ENCODE results near the gene HSF2BP. TPM values are rescaled to one million over a fixed set of nuclear protein-coding genes. Genes with fewer than 3 reads are reported as not detected.

The HSF2BP gene
- total and polyA plus RNA-seq, 2 of the 8 experiments (the other 6 are each of a cell fraction or from before 2014, with no cell fraction given): 0.51 to 0.93 TPM

DNA sequence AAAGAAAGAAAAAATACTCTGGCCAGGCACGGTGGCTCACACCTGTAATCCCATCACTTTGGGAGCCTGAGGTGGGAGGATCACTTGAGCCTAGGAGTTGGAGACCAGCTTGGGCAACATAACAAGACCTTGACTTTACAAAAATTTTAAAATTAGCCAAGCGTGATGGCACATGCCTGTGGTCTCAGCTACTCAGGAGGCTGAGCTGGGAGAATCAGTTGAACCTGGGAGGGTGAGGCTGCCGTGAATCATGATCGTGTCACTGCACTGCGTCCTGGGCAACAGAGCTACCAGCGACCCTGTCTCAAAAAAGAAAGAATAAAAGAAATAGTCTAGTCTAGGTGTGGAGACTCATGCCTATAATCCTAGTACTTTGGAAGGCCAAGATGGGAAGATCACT lies 22.4 kb upstream of the HSF2BP start:
- Histone ChIP-seq H3K23ac (ENCODE audit: insufficient read length) (no peak overlapping the region), H3K56ac (replicated peaks; ENCODE audit: insufficient read length, low read depth, low read length) (no peak overlapping the region), H3K4me2 (ENCODE audit: insufficient read depth in 1 of 2, low read depth in 2 of 2, low read length in 2 of 2) (no peak overlapping the region), H2BK20ac (ENCODE audit: low read length) (no peak overlapping the region), H3K14ac (ENCODE audit: insufficient read length) (no peak overlapping the region), H3K4me3 (ENCODE audit: extremely low read depth in 1 of 4, insufficient read depth in 2 of 4, low read depth in 3 of 4, low read length in 4 of 4) (no peak overlapping the region), H4K5ac (ENCODE audit: insufficient read length, low read depth, low read length) (no peak overlapping the region), H3K79me2 (ENCODE audit: control insufficient read depth in 1 of 2, insufficient read depth in 2 of 2, low read length in 2 of 2) (peaks cover 0 to 31% of the 10 kb centered on the region in 2 experiments; a peak in 2 of 4 replicates), H3K27ac (ENCODE audit: low read depth, low read length) (no peak overlapping the region), H4K20me1 (replicated peaks in 1 of 2; ENCODE audit: control insufficient read depth in 1 of 2, insufficient read depth in 2 of 2, low read length in 2 of 2) (peaks cover 0 to 2% of the 10 kb centered on the region in 2 experiments), H3K36me3 (ENCODE audit: control insufficient read depth in 2 of 4, insufficient read depth in 4 of 4, low read length in 3 of 4) (peaks cover 35 to 66% (median 46%) of the 10 kb centered on the region in 4 experiments), H3K4ac (replicated peaks; ENCODE audit: insufficient read length, low read depth, low read length) (no peak overlapping the region), H2AK5ac (ENCODE audit: low read depth, low read length) (no peak overlapping the region), H2AFZ (ENCODE audit: low read length) (no peak overlapping the region), H3K27me3 (replicated peaks in 1 of 4; ENCODE audit: control insufficient read depth in 3 of 4, extremely low read depth in 1 of 4, insufficient read depth in 3 of 4, low read length in 3 of 4) (no peaks in the 10 kb centered on the region), H2BK12ac (ENCODE audit: low read depth, low read length) (no peak overlapping the region), H2BK120ac (replicated peaks; ENCODE audit: low read depth, low read length) (no peak overlapping the region), H3K18ac (ENCODE audit: extremely low read depth, low read length) (no peak overlapping the region), H3K23me2 (ENCODE audit: low read depth, low read length) (no peaks in the 10 kb centered on the region), H3K79me1 (ENCODE audit: low read depth, low read length) (no peaks in the 10 kb centered on the region; the same call in 1 of the 2 replicates), H3K9ac (replicated peaks in 1 of 4; ENCODE audit: extremely low read depth in 1 of 4, low read depth in 3 of 4, low read length in 3 of 4) (no peak overlapping the region), H3K9me3 (ENCODE audit: insufficient read depth in 2 of 2, low read depth in 1 of 2, low read length in 1 of 2) (no peaks in the 10 kb centered on the region), H2BK5ac (ENCODE audit: low read depth, low read length) (no peak overlapping the region), H3K4me1 (replicated peaks in 1 of 4; ENCODE audit: control insufficient read depth in 3 of 4, insufficient read depth in 4 of 4, low read length in 3 of 4) (no peaks in the 10 kb centered on the region), H2BK15ac (ENCODE audit: low read length) (no peak overlapping the region), H4K91ac (replicated peaks; ENCODE audit: insufficient read length, low read length) (no peak overlapping the region), H4K8ac (ENCODE audit: extremely low read depth, insufficient read depth, low read length) (no peak overlapping the region)
- ChIA-PET POLR2A (ENCODE audit: partially characterized antibody) (interaction anchor here (0.7 to 2.1 kb wide), 2 partner anchors 8 to 11 kb away, joined by 5 to 8 read pairs; no protein-coding TSS in a partner anchor), CTCF (ENCODE audit: partially characterized antibody) (interaction anchor here (1.3 to 1.7 kb wide), 2 partner anchors 8 to 12 kb away, joined by 4 read pairs; no protein-coding TSS in a partner anchor)
- FAIRE-seq (no peak), DNase-seq (ENCODE audit: low read depth in 1 of 2, low spot score in 2 of 2) (no peak)
- TF ChIP-seq GABPA (IDR thresholded peaks at IDR 0.05; ENCODE audit: borderline replicate concordance, insufficient read depth, low read length) (no peak), EZH2 (IDR thresholded peaks at IDR 0.05; ENCODE audit: low read depth, low read length, severe bottlenecking) (no peak), CBX8 (IDR thresholded peaks at IDR 0.05; ENCODE audit: borderline replicate concordance, low read depth, low read length) (no peak), POLR2AphosphoS5 (IDR thresholded peaks at IDR 0.05; ENCODE audit: low read depth, low read length) (no peak), SRF (IDR thresholded peaks at IDR 0.05; ENCODE audit: low read depth, low read length) (no peak), CTBP2 (IDR thresholded peaks at IDR 0.05; ENCODE audit: borderline replicate concordance, insufficient read depth, insufficient read length, low read length) (no peak), NRF1 (IDR thresholded peaks at IDR 0.05; ENCODE audit: low read depth, low read length) (no peak), CREB1 (IDR thresholded peaks at IDR 0.05) (no peak)
- WGBS, 2 experiments (ENCODE audit: extremely low coverage in 1 of 2, insufficient coverage in 1 of 2, insufficient read length in 1 of 2, insufficient replicate concordance in 2 of 2, low coverage in 1 of 2, low lambda C conversion rate in 2 of 2, missing lambda C conversion rate in 1 of 2): 92% methylated on average over 6 of the region's 6 CpGs; no CpG with 5 or more reads in 1 of the 2 experiments
